ENCODE data around the gene PRICKLE4. TPM values are rescaled to one million over a fixed set of nuclear protein-coding genes. Genes with fewer than 3 reads are reported as not detected.

Gene PRICKLE4
- total RNA-seq, 1 donor from 2014 or later: 2.8 TPM

GRCh38 chr6:41779788-41780550 lies 613 bp upstream of the PRICKLE4 start, which contains the start of gene FRS3:
TSS of gene FRS3 (minus strand) at chr6:41779900. CDS start at chr6:41776987, 2,913 bp downstream.
- Mint-ChIP-seq H3K9me3 (no peaks in the 10 kb centered on the region), H3K36me3 (no peaks in the 10 kb centered on the region), H3K27me3 (peaks cover 11% of the 10 kb centered on the region), H3K4me1 (ENCODE audit: unreplicated experiment) (peaks cover 23% of the 10 kb centered on the region), H3K4me3 (peak within 1 kb of the TSS; percentile 97), H3K27ac (peak within 1 kb of the TSS; percentile 82)
- TF ChIP-seq CTCF (conservative IDR thresholded peaks at IDR 0.05): peak; percentile 95
- peak; percentile 99 for DNase-seq (ENCODE audit: extremely low spot score, unreplicated experiment)

GRCh38 chr6:41781366-41781730 lies 766 bp downstream of the PRICKLE4 start:
- no peaks in the 10 kb centered on the region for H3K36me3 Mint-ChIP-seq
- no peak for DNase-seq (ENCODE audit: extremely low spot score, unreplicated experiment)
- H3K4me3 Mint-ChIP-seq: peak overlapping the region; percentile 87
- H3K27me3 Mint-ChIP-seq: peaks cover 11% of the 10 kb centered on the region
- H3K4me1 Mint-ChIP-seq (ENCODE audit: unreplicated experiment): peaks cover 30% of the 10 kb centered on the region
- H3K27ac Mint-ChIP-seq: peak overlapping the region; percentile 68
- no peaks in the 10 kb centered on the region for H3K9me3 Mint-ChIP-seq
- no peak for TF ChIP-seq CTCF (conservative IDR thresholded peaks at IDR 0.05)

- Mint-ChIP-seq H3K27ac (peak overlapping the region; percentile 38), H3K4me1 (ENCODE audit: unreplicated experiment) (peaks cover 30% of the 10 kb centered on the region), H3K36me3 (no peaks in the 10 kb centered on the region), H3K9me3 (no peaks in the 10 kb centered on the region), H3K27me3 (peaks cover 11% of the 10 kb centered on the region), H3K4me3 (no peak overlapping the region)
- no peak for TF ChIP-seq CTCF (conservative IDR thresholded peaks at IDR 0.05)
- no peak for DNase-seq (ENCODE audit: extremely low spot score, unreplicated experiment)
Observed at GRCh38 chr6:41783106-41783780, 2.7 kb downstream of the PRICKLE4 start.

DNA sequence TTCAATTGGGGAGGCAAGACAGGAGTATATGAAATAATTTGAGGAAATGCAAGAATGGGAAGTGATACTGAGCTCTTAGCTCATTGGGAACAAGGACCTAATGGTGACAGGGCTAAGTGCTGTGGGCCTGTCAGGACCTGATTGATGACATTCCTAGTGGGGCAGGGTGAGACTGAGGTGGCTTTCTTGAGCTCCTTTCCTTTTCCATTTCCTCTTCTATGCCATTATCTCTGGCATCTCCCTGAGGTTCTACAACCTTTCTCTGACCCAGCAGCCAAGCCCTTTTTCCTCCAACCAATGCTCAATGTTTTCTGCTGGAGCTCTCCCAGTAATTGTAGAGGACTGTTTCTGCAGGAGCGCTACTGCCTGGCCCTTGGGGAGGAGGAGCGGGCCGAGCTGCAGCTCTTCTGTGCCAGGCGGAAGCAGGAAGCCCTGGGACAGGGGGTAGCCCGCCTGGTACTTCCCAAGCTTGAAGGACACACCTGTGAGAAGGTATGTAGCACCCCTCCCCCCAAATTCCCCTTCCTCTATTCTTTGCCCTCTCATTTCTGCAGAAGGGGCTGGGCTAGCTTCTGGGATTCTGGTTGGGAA lies 4.1 kb downstream of the PRICKLE4 start:
- DNase-seq (ENCODE audit: extremely low spot score, unreplicated experiment): no peak
- TF ChIP-seq CTCF (conservative IDR thresholded peaks at IDR 0.05): no peak
- H3K36me3 Mint-ChIP-seq: no peaks in the 10 kb centered on the region
- no peaks in the 10 kb centered on the region for H3K9me3 Mint-ChIP-seq
- H3K27ac Mint-ChIP-seq: peak overlapping the region; percentile 82
- H3K4me1 Mint-ChIP-seq (ENCODE audit: unreplicated experiment): peaks cover 25% of the 10 kb centered on the region
- H3K27me3 Mint-ChIP-seq: peaks cover 11% of the 10 kb centered on the region
- H3K4me3 Mint-ChIP-seq: peak overlapping the region; percentile 82

DNA sequence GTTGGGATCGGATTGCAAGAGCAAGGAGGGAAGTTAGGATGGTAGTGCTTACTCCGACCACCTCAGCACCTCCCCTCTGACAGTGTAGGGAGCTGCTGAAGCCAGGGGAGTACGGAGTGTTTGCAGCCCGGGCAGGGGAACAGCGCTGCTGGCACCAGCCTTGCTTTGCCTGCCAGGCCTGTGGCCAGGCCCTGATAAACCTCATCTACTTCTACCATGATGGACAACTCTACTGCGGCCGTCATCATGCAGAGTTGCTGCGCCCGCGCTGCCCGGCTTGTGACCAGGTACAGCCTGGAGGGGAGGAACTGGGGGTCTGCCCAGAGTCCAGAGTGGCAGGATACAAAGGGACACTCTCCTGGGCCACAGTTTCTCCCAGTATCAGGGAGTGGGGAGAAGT lies 4.7 kb downstream of the PRICKLE4 start:
- DNase-seq (ENCODE audit: extremely low spot score, unreplicated experiment): no peak
- Mint-ChIP-seq H3K9me3 (no peaks in the 10 kb centered on the region), H3K27ac (peak overlapping the region; percentile 82), H3K4me3 (peak overlapping the region; percentile 82), H3K36me3 (peaks cover 5% of the 10 kb centered on the region), H3K27me3 (peaks cover 11% of the 10 kb centered on the region), H3K4me1 (ENCODE audit: unreplicated experiment) (peaks cover 25% of the 10 kb centered on the region)
- TF ChIP-seq CTCF (conservative IDR thresholded peaks at IDR 0.05): no peak

Data from type B pancreatic cell (in vitro differentiated cells).